BE2C (cell line): ENCODE results near the gene KCND2.

ENCODE experiments used
- DNase-seq: peaks from one replicate; pipeline ENCODE4 v3.0.0-alpha.2; 2020
- H3K27me3 ChIP-seq: fragments of 250-450 bp; sonication (Bioruptor Pico); 2 replicates; pipeline ENCODE4 v1.5.1; 2020; ENCODE audit warnings: mild to moderate bottlenecking
- H3K36me3 ChIP-seq: fragments of 250-450 bp; sonication (Bioruptor Pico); 2 replicates; pipeline ENCODE4 v1.5.1; 2020; ENCODE audit warnings: mild to moderate bottlenecking
- H3K4me1 ChIP-seq: fragments of 250-450 bp; sonication (Bioruptor Pico); 2 replicates; pipeline ENCODE4 v1.5.1; 2020
- H3K4me3 ChIP-seq: 2 replicates; pipeline ENCODE4 v1.5.1; 2011; ENCODE audit warnings: low read depth, low read length
- H3K9me3 ChIP-seq: fragments of 250-450 bp; sonication (Bioruptor Pico); 2 replicates; pipeline ENCODE4 v1.5.1; 2020
- CTCF ChIP-seq: IDR thresholded peaks from 2 replicates; pipeline ENCODE4 v1.5.1; 2012; ENCODE audit warnings: mild to moderate bottlenecking, low read depth, low read length

The KCND2 gene

DNA sequence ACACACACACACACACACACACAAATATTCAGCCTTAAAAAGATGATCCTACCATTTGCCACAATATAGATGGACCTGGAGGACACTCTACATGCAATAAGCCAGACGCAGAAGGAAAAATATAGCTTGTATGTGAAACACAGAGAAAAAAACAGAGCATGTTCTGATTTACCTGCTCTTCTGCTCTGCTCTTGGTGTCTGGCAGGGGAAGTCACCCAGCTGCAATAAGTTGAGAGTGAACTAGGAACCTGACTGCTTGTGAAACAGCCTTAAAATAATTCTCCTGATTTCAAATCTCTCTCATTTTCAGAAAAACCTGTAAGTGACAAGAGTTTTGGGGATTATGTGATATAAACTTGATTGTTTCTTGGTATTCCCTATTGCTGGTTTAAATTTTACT, 31.0 kb upstream of the KCND2 start:
- H3K9me3 ChIP-seq: no peaks in the 10 kb centered on the region
- no peak for DNase-seq
- H3K27me3 ChIP-seq: no peaks in the 10 kb centered on the region
- H3K36me3 ChIP-seq: no peaks in the 10 kb centered on the region
- no peak overlapping the region for H3K4me3 ChIP-seq
- no peaks in the 10 kb centered on the region for H3K4me1 ChIP-seq
- no peak for TF ChIP-seq CTCF

DNA sequence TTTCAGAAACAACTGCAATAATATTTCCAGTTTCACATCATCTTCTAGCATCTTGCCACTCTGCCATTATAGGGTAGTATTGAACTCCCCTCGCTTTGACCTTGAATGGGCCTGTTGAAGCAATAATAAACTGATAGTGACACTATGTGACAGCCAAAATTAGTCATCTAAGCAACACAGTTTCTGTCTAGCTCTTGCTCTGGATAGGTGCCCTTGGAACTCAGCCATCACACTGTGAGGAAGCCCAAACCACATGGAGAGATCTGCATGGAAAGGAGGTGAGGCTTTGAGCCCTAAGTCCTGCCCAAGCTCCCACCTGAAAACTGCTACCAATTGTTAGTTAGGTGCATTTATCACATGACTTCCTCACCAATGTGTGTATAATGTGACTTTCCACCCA, 18.1 kb upstream of the KCND2 start:
- no peak overlapping the region for H3K4me3 ChIP-seq
- no peaks in the 10 kb centered on the region; the same call in 1 of the 2 replicates for H3K9me3 ChIP-seq
- H3K4me1 ChIP-seq: no peaks in the 10 kb centered on the region
- no peaks in the 10 kb centered on the region for H3K27me3 ChIP-seq
- H3K36me3 ChIP-seq: no peaks in the 10 kb centered on the region
- TF ChIP-seq CTCF: no peak
- DNase-seq: no peak

GRCh38 chr7:120256344-120257070, 16.5 kb upstream of the KCND2 start:
- Histone ChIP-seq H3K36me3 (no peaks in the 10 kb centered on the region), H3K4me1 (no peaks in the 10 kb centered on the region), H3K9me3 (no peaks in the 10 kb centered on the region; the same call in 1 of the 2 replicates), H3K27me3 (no peaks in the 10 kb centered on the region), H3K4me3 (no peak overlapping the region)
- no peak for TF ChIP-seq CTCF
- no peak for DNase-seq

DNA sequence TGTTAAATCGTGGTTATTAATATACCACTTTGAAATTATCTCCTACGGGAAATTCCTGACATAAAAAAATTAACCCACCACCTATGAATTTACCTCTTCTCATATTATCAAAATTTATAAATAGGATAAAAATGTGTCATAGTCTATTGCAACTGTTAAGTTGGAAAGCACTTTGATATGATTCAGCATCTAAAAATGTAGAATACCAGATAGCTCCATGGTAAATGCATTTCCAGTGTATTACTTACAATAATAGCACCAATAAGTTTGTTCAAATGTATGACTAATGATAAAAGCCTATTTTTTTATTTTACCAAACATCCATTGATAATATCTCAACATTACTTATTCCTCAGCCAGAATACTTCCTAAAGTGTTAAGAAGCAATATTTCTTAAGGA, 13.6 kb upstream of the KCND2 start:
- Histone ChIP-seq H3K9me3 (no peaks in the 10 kb centered on the region; the same call in 1 of the 2 replicates), H3K36me3 (no peaks in the 10 kb centered on the region), H3K27me3 (no peaks in the 10 kb centered on the region), H3K4me3 (no peak overlapping the region), H3K4me1 (no peaks in the 10 kb centered on the region)
- TF ChIP-seq CTCF: no peak
- DNase-seq: no peak

DNA sequence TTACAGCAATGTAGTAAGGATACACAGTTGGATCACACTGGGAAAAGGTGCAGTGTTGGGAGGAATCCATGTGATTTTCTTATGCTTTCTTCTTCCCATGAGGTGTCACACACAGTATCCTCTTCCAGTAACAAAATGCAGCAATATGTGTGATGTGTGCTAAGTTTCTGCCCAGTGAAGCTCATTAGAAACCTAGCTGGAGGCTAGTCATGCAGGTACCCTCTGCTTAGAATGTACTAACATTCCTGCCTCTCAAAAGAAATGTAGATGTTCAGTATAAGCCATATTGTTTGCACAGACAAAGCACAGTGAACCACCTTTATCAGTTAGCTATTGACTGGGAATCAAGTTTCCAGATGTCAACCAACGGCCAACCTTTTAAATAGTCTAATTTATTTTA, 12.9 kb upstream of the KCND2 start:
- no peaks in the 10 kb centered on the region for H3K36me3 ChIP-seq
- DNase-seq: no peak
- no peaks in the 10 kb centered on the region for H3K27me3 ChIP-seq
- no peaks in the 10 kb centered on the region for H3K9me3 ChIP-seq
- no peak for TF ChIP-seq CTCF
- no peaks in the 10 kb centered on the region for H3K4me1 ChIP-seq
- no peak overlapping the region for H3K4me3 ChIP-seq

- Histone ChIP-seq H3K36me3 (no peaks in the 10 kb centered on the region), H3K9me3 (no peaks in the 10 kb centered on the region), H3K4me3 (peak overlapping the region; percentile 35), H3K27me3 (peaks cover 27% of the 10 kb centered on the region), H3K4me1 (no peaks in the 10 kb centered on the region)
- peak; percentile 77 for TF ChIP-seq CTCF
- DNase-seq: no peak
Observed at GRCh38 chr7:120272261-120272660, 714 bp upstream of the KCND2 start.
